ENCODE data around the gene C10orf71. TPM values are rescaled to one million over a fixed set of nuclear protein-coding genes. Genes with fewer than 3 reads are reported as not detected.

C10orf71 gene
- total RNA-seq, 1 donor from 2014 or later = not detected

DNA sequence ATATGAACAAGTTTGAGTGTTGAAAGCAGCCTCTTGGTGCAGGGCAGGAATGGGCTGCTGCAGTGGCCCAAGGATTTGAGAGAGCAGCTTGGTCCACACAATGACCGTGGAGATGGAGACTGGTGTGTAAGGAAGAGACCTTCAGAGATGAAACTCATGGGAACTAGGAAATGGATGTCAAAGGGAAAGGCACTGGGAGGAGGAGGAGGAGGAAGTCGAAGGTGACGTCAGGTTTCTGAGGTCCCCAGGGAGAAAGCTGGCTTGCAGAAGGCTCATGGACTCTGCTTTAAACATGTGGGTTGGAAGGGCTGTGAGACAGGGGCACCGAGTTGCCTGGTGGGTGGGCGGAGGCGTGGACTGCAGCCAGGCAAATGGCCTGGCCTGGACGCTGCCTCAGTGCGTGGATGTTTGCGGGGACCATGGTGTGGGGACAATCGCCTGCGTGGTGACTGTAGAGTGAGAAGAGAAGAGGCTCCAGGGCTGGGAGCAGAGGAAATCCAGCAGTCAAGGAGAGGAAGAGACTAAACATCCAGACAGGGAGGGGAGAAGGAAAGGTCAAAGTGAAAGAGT lies 14.6 kb downstream of the C10orf71 start:
- intact Hi-C loops (cut with micrococcal nuclease) = loop anchor here (5.0 to 10.0 kb wide), 3 partner anchors 44 to 236 kb away; partner anchors contain the start of gene ERCC6
- no peak for DNase-seq (ENCODE audit: low spot score)
- no peaks in the 10 kb centered on the region for H3K9me3 Mint-ChIP-seq
- H3K4me1 Mint-ChIP-seq (ENCODE audit: low read depth) = peaks cover 24% of the 10 kb centered on the region
- no peak overlapping the region for H3K27ac Mint-ChIP-seq
- no peak overlapping the region for H3K4me3 Mint-ChIP-seq (ENCODE audit: low read depth)
- peaks cover 15% of the 10 kb centered on the region for H3K27me3 Mint-ChIP-seq (ENCODE audit: low read depth)
- no peaks in the 10 kb centered on the region for H3K36me3 Mint-ChIP-seq (ENCODE audit: low read depth)

DNA sequence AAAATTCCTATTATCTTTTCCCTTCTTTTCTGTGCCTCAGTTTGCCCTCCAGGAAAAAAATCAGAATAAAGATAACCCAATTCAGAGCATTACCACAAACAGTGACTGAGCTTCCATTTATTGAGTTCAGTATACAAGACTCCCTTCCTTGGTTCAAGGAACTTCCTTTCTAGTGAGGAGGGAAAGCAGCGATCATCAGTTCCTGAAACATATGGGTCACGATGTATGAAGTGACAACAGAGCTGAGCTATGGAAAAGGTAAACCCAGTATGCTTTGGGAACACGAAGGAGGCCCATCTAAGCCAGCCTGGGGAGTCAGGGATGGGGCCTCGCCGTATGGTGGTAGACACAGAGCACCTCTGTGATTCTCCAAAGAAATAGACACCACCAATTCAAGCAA lies 15.8 kb downstream of the C10orf71 start:
- H3K27me3 Mint-ChIP-seq (ENCODE audit: low read depth) = peaks cover 15% of the 10 kb centered on the region
- no peaks in the 10 kb centered on the region for H3K9me3 Mint-ChIP-seq
- H3K4me1 Mint-ChIP-seq (ENCODE audit: low read depth) = peaks cover 15% of the 10 kb centered on the region
- no peak for DNase-seq (ENCODE audit: low spot score)
- H3K27ac Mint-ChIP-seq = no peak overlapping the region
- H3K4me3 Mint-ChIP-seq (ENCODE audit: low read depth) = no peak overlapping the region
- H3K36me3 Mint-ChIP-seq (ENCODE audit: low read depth) = no peaks in the 10 kb centered on the region
- intact Hi-C loops (cut with micrococcal nuclease) = loop anchor here (5.0 to 10.0 kb wide), 3 partner anchors 42 to 238 kb away; partner anchors contain the start of gene ERCC6

DNA sequence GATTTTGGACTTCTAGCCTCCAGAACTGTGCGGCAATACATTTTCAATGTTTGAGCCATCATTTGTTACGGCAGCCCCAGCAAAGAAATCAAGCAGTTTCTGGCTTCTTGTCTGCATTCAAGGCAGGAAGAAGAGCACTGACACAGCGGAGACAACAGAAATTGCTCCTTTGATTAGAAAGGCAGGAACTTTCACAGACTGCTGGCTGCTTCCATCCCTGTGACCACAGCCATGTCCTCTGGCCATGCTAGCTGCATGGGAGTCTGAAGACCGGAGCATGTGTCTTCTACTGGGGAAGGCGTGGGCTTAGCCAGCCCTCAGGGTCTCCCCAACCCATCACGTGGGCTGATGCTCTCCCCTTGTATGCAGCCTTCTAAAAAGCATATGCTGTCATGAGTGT lies 19.1 kb downstream of the C10orf71 start:
- no peaks in the 10 kb centered on the region for H3K36me3 Mint-ChIP-seq (ENCODE audit: low read depth)
- intact Hi-C loops (cut with micrococcal nuclease) = loop anchor here (10.0 kb wide), 1 partner anchor 217 kb away; the partner anchor contains the start of gene ERCC6
- DNase-seq (ENCODE audit: low spot score) = no peak
- no peaks in the 10 kb centered on the region for H3K4me1 Mint-ChIP-seq (ENCODE audit: low read depth)
- H3K27me3 Mint-ChIP-seq (ENCODE audit: low read depth) = peaks cover 11% of the 10 kb centered on the region
- no peak overlapping the region for H3K27ac Mint-ChIP-seq
- no peak overlapping the region for H3K4me3 Mint-ChIP-seq (ENCODE audit: low read depth)
- no peaks in the 10 kb centered on the region for H3K9me3 Mint-ChIP-seq

DNA sequence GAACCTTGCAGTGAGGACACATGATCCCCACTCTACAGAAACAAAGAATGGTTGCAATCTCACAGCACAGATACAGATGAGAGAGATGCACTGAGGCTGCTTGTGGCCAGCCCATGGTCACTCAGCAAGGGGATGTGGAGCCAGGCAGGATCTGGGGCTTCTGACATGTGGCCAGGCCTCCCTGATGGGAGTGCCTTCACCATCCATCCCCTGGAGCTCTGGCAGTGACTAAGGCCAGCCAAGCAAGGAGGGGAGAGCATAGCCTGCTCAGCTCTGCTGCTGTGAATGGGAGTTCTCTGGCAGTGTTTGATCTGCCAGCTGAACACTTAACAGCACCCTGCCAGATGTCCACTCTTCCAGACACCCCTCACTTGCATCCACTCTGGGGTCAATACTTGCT lies 19.8 kb downstream of the C10orf71 start:
- Mint-ChIP-seq H3K4me1 (ENCODE audit: low read depth) (no peaks in the 10 kb centered on the region), H3K27me3 (ENCODE audit: low read depth) (peaks cover 5% of the 10 kb centered on the region), H3K27ac (no peak overlapping the region), H3K36me3 (ENCODE audit: low read depth) (no peaks in the 10 kb centered on the region), H3K9me3 (no peaks in the 10 kb centered on the region), H3K4me3 (ENCODE audit: low read depth) (no peak overlapping the region)
- intact Hi-C loops (cut with micrococcal nuclease) = loop anchor here (10.0 kb wide), 1 partner anchor 216 kb away; the partner anchor contains the start of gene ERCC6
- no peak for DNase-seq (ENCODE audit: low spot score)

DNA sequence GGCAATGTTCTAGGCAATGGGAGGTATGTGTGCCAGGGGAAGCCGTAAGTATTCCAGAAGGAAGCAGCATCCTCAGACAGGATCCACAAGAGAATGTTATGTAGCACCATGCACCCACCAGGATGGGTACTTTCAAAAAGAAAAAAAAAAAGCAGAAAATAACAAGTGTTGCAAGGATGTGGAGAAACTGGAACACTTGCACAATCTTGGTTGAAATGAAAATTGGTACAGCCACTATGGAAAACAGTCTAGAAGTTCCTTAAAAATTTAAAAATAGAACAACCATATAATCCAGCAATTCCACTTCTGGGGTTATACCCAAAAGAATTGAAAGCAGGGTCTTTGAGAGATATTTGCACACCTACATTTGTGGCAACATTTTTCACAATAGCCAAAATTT lies 20.2 kb downstream of the C10orf71 start:
- no peak for DNase-seq (ENCODE audit: low spot score)
- intact Hi-C loops (cut with micrococcal nuclease) = loop anchor here (10.0 kb wide), 1 partner anchor 216 kb away; the partner anchor contains the start of gene ERCC6
- no peak overlapping the region for H3K27ac Mint-ChIP-seq

DNA sequence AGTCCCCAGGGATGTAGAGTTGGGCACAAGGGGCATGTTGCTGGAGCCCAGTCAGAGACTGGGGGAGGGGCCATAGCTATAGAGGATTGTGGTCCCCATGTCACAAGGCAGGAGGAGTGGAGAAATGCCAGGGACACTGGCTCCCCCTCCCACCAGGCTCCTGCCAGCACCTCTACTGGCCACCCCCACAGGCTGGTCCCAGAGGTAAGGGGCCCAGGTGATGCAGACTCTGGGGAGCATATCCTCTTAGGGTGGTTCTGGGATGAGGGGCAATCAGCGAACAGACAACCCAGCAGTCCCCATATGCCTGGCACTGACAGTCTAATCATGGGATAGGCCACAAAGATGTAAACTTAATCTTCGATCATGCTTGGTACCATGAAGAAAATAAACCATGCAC lies 21.2 kb downstream of the C10orf71 start:
- no peak for DNase-seq (ENCODE audit: low spot score)
- Mint-ChIP-seq H3K27ac (no peak overlapping the region), H3K4me1 (ENCODE audit: low read depth) (no peaks in the 10 kb centered on the region), H3K36me3 (ENCODE audit: low read depth) (no peaks in the 10 kb centered on the region), H3K4me3 (ENCODE audit: low read depth) (no peak overlapping the region), H3K9me3 (no peaks in the 10 kb centered on the region), H3K27me3 (ENCODE audit: low read depth) (peaks cover 3% of the 10 kb centered on the region)
- intact Hi-C loops (cut with micrococcal nuclease) = no loop called here

More for the DNA sequence above, 20.2 kb downstream of the C10orf71 start:
- H3K4me1 Mint-ChIP-seq (ENCODE audit: low read depth) = no peaks in the 10 kb centered on the region
- H3K4me3 Mint-ChIP-seq (ENCODE audit: low read depth) = no peak overlapping the region
- H3K36me3 Mint-ChIP-seq (ENCODE audit: low read depth) = no peaks in the 10 kb centered on the region
- peaks cover 3% of the 10 kb centered on the region for H3K27me3 Mint-ChIP-seq (ENCODE audit: low read depth)
- H3K9me3 Mint-ChIP-seq = no peaks in the 10 kb centered on the region

DNA sequence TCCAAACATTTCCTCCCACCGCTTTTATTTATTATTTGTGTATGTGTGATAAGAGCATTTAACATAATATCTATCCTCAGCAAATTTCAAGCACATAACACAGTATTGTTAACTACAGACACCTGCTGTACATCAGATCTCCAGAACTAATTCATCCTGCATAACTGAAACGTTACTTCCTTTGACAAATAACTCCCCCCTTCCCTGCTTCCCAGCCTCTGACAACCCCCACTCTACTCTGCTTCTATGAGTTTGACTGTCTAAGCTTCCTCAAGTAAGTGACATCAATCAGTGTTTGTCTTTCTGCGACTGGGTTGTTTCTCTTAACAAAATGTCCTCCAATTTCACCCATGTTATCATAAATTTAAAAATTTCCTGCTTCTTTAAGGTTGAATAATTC lies 22.1 kb downstream of the C10orf71 start:
- Mint-ChIP-seq H3K4me1 (ENCODE audit: low read depth) (no peaks in the 10 kb centered on the region), H3K27me3 (ENCODE audit: low read depth) (peaks cover 3% of the 10 kb centered on the region), H3K27ac (no peak overlapping the region), H3K36me3 (ENCODE audit: low read depth) (no peaks in the 10 kb centered on the region), H3K4me3 (ENCODE audit: low read depth) (no peak overlapping the region), H3K9me3 (no peaks in the 10 kb centered on the region)
- intact Hi-C loops (cut with micrococcal nuclease) = no loop called here
- DNase-seq (ENCODE audit: low spot score) = no peak

DNA sequence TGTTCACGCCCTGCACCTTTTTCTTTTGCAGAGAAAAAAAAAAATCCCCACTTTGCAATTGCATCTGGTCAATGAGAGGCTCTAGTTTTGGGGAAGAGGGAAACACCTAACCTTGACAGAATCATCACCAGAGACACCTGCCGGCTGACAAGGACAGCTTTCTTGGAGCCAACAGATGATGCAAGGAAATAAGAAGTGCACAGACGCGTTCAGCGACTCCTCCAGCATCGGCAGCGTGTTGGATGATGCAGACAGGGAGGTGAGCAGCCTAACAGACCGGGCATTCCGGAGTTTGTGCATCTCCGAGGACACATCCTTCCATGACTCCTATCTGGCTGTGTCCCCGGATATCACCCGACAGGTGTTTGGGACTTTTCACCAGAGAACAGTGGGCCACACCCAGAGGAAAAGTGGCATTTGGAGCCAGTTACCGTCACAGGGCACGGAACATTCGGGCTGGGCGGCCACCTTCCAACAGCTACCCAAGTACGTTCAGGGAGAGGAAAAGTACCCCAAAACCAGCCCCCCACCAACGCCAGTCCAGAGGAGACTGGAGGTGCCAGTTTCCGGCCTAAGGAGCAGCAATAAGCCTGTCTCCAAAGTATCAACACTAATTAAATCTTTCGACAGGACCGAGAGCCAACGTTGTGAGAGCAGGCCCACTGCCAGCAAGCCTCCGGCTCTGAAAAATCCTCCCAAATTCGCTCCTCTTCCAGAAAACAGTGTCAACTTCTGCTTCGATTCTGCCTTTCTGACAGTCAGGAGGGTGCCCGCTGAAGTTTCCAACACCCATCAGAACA lies 23.6 kb downstream of the C10orf71 start:
- H3K4me1 Mint-ChIP-seq (ENCODE audit: low read depth) = no peaks in the 10 kb centered on the region
- no peak overlapping the region for H3K27ac Mint-ChIP-seq

DNA sequence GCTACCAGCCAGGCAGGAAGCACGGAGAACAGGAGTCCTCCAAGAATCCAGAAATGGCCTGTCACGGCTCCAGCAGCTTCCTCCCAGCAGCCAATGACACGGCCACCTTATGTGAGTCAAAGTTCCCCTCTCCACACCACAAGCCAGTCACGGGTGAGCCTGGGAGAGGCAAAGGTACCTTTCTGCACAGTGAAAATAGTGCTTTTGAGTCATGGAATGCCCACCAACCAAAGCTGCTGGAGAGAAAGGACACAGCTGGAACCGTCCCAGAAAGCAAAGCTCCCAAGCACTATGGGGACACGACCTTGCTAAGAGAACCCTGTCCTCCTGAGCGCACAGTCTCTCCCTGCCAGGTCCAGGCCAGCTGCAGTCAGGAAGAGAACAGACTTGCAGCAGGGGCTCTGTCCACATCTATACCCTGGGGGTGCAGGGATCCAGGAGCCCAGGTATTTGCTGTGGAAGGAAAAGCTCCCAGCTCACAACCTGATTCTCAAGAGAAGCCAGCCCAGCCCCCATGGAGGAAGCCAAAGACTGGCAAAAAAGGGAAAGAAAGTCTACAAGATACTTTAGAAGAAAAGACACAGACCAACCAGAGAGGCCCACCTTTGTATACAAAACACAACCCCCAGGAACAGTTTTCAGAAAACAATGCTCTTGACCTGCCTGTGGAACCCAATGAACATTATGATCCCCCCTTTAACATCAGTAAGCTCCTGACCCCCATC lies 24.4 kb downstream of the C10orf71 start:
- Mint-ChIP-seq H3K4me1 (ENCODE audit: low read depth) (no peaks in the 10 kb centered on the region), H3K27ac (no peak overlapping the region), H3K9me3 (no peaks in the 10 kb centered on the region), H3K27me3 (ENCODE audit: low read depth) (no peaks in the 10 kb centered on the region), H3K36me3 (ENCODE audit: low read depth) (no peaks in the 10 kb centered on the region), H3K4me3 (ENCODE audit: low read depth) (no peak overlapping the region)
- DNase-seq (ENCODE audit: low spot score) = no peak
- intact Hi-C loops (cut with micrococcal nuclease) = no loop called here

More for the DNA sequence above, 23.6 kb downstream of the C10orf71 start:
- H3K36me3 Mint-ChIP-seq (ENCODE audit: low read depth) = no peaks in the 10 kb centered on the region
- no peaks in the 10 kb centered on the region for H3K27me3 Mint-ChIP-seq (ENCODE audit: low read depth)
- no peak overlapping the region for H3K4me3 Mint-ChIP-seq (ENCODE audit: low read depth)
- intact Hi-C loops (cut with micrococcal nuclease) = no loop called here
- DNase-seq (ENCODE audit: low spot score) = no peak
- H3K9me3 Mint-ChIP-seq = no peaks in the 10 kb centered on the region

DNA sequence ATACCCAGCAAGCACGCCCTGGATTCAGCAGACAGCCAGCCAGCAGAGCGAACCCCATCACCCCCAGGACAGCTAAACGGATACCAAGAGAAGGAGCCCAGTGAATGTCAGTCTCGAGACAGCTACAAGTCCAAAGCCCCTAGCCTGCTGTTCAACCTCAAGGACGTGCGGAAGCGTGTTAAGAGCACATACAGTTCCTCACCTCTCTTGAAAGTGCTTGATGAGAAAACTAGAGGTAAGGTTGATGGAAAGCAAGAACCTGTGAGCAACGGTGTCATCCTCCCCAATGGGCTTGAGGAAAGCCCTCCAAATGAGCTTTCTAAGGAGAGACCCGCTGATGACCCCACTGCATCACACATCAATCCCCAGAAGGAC lies 24.9 kb downstream of the C10orf71 start:
- H3K36me3 Mint-ChIP-seq (ENCODE audit: low read depth) = no peaks in the 10 kb centered on the region
- no peaks in the 10 kb centered on the region for H3K9me3 Mint-ChIP-seq
- peaks cover 1% of the 10 kb centered on the region for H3K27me3 Mint-ChIP-seq (ENCODE audit: low read depth)
- no peaks in the 10 kb centered on the region for H3K4me1 Mint-ChIP-seq (ENCODE audit: low read depth)
- intact Hi-C loops (cut with micrococcal nuclease) = no loop called here
- no peak overlapping the region for H3K4me3 Mint-ChIP-seq (ENCODE audit: low read depth)
- no peak overlapping the region for H3K27ac Mint-ChIP-seq
- no peak for DNase-seq (ENCODE audit: low spot score)

DNA sequence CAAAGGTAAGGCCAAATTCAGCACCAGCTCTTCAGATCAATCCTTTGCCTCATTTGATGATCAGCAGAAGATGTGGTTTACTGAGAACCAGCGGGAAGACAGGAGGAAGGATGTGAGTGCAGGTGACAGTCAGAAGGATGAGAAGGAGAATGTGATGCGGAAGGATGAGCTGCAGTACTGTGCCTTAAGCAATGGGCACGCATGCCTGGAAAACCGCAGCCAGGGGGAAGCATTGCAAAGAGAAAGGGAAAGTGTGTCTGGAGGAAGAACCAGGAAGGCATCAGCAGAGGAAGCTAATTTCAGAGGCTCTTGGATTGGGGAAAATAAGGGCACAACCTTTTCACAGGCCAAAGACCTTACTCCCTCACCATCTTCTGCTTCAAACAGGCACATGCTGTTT lies 25.7 kb downstream of the C10orf71 start:
- DNase-seq (ENCODE audit: low spot score) = no peak
- H3K4me1 Mint-ChIP-seq (ENCODE audit: low read depth) = no peaks in the 10 kb centered on the region
- H3K27ac Mint-ChIP-seq = no peak overlapping the region
- H3K36me3 Mint-ChIP-seq (ENCODE audit: low read depth) = no peaks in the 10 kb centered on the region
- peaks cover 3% of the 10 kb centered on the region for H3K27me3 Mint-ChIP-seq (ENCODE audit: low read depth)
- no peak overlapping the region for H3K4me3 Mint-ChIP-seq (ENCODE audit: low read depth)
- no peaks in the 10 kb centered on the region for H3K9me3 Mint-ChIP-seq
- intact Hi-C loops (cut with micrococcal nuclease) = no loop called here

DNA sequence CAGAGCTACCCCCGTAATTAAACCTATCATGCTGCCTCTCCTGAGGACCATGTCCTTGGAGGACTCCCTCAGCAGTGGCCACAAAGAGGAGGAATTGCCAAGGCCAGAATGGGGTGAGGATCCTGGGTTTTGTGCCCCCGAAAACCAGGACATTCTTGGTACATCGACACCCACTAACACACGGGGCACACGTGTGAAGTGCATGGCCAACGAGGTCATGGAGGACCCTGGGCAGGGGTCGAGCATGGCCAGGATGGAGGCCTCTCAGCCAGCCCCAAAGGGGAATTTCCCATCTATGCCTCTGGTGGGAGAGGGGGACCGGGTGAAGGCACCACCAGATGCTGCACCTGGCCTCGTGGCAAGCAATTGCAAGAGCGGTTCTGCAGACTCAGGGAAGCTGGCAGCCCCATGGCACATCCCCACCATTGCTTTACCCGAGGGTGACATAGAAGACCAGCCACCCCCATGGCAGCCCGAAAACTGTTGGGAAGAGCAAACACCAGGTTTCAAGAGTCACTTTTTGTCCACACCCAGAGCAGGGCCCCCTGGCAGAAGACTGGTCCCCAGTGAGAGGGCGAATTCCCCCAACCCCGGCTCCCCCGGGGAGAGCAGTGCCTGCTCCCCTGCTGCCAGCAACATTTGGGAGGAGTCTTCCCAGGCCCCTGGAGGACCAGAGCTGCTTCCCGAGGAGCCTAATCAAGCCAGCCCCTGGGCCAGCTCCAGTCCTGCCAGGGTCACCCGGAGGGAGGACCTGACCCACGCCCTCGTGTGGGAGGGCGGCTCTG lies 26.4 kb downstream of the C10orf71 start:
- H3K4me1 Mint-ChIP-seq (ENCODE audit: low read depth) = no peaks in the 10 kb centered on the region
- H3K9me3 Mint-ChIP-seq = no peaks in the 10 kb centered on the region
- H3K27ac Mint-ChIP-seq = no peak overlapping the region
- peaks cover 3% of the 10 kb centered on the region for H3K27me3 Mint-ChIP-seq (ENCODE audit: low read depth)
- H3K4me3 Mint-ChIP-seq (ENCODE audit: low read depth) = no peak overlapping the region
- no peaks in the 10 kb centered on the region for H3K36me3 Mint-ChIP-seq (ENCODE audit: low read depth)
- DNase-seq (ENCODE audit: low spot score) = no peak
- intact Hi-C loops (cut with micrococcal nuclease) = no loop called here

All from activated T-helper 2 cell treated with anti-CD3 and anti-CD28 coated beads, Interferon-gamma antibody, Interleukin-2, Interleukin-4, amounts not matched to agents 10 μg/mL and 5 μg/mL and 100 μg/mL, durations not matched to agents 14 hours and 24 hours and 36 hours (primary cell).